ENCODE results near the gene OMA1. TPM values are rescaled to one million over a fixed set of nuclear protein-coding genes. Genes with fewer than 3 reads are reported as not detected.

Gene OMA1
- 10 to 100 TPM; 10.6 to 19.5 TPM for polyA plus RNA-seq

DNA sequence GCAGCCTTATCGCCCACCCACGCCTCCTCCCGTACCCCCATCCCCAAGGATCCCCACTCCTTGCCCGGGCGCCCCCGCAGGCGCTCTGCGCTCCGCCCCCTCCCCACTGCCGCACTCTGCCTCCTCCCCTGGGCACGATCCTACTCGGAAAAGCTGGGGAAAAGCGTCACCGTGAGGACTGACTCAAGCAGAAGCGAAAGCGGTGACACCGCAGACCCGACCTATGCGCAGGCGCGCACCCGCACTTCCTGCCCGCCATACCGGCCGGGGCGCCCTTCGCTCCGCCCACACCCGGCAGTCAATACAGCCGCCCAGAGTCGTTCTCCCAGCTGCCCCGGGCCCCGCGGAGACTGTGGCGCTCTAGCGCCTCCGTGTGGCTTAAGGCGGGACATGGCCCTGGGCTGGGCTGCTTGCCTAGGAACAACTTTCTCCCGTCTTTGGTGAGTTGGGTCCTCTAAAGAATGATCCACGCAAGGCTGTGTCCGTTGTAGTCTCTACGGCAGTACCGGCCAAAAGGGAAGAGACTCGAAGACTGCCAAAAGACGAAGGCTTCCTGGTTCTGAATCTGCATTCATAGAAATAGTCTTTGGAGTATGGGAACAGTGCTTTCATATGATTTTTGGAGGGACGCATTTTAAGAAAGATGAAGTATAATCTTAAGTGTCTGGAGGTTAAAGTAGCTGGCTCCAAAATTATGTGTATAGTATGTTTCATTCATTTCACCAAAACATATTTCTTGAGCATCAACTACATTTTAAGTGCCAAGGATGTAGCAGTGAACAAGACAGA is at the start of gene OMA1:
Gene OMA1, minus strand, starts transcription at position 207 of the 789 bp plus-strand sequence. CDS start 7,432 bp downstream, outside the sequence.
- H3K4me3 ChIP-seq (ENCODE audit: low read depth in 1 of 2, low read length in 2 of 2): peak within 1 kb of the TSS; percentile 68 to 71
- H3K9me3 ChIP-seq (ENCODE audit: control insufficient read depth in 2 of 2, insufficient read depth in 1 of 2, low read depth in 1 of 2, low read length in 1 of 2): no peaks in the 10 kb centered on the region
- no peaks in the 10 kb centered on the region for H3K36me3 ChIP-seq (ENCODE audit: control insufficient read depth in 2 of 2, insufficient read depth in 2 of 2, low read length in 1 of 2)
- WGBS, 2 donors: 1% methylated on average over 37 to 46 of the region's 46 CpGs
- peaks cover 0 to 4% of the 10 kb centered on the region in 2 donors for H3K4me1 ChIP-seq (ENCODE audit: control insufficient read depth in 2 of 2, insufficient read depth in 2 of 2, low read length in 1 of 2)
- no peaks in the 10 kb centered on the region for H3K27me3 ChIP-seq (ENCODE audit: control insufficient read depth in 1 of 2, insufficient read depth in 2 of 2, low read length in 2 of 2)
- H3K27ac ChIP-seq (ENCODE audit: low read depth in 2 of 2, low read length in 1 of 2): peak within 1 kb of the TSS; percentile 98 to 100

GRCh38 chr1:58594546-58594945 is 48.0 kb upstream of the OMA1 start:
- Histone ChIP-seq H3K27me3 (ENCODE audit: control insufficient read depth in 1 of 2, insufficient read depth in 2 of 2, low read length in 2 of 2) (no peaks in the 10 kb centered on the region), H3K4me1 (ENCODE audit: control insufficient read depth in 2 of 2, insufficient read depth in 2 of 2, low read length in 1 of 2) (peaks cover 2 to 6% of the 10 kb centered on the region in 2 donors), H3K9me3 (ENCODE audit: control insufficient read depth in 2 of 2, insufficient read depth in 1 of 2, low read depth in 1 of 2, low read length in 1 of 2) (no peaks in the 10 kb centered on the region), H3K36me3 (ENCODE audit: control insufficient read depth in 2 of 2, insufficient read depth in 2 of 2, low read length in 1 of 2) (no peaks in the 10 kb centered on the region), H3K27ac (ENCODE audit: low read depth in 2 of 2, low read length in 1 of 2) (no peak overlapping the region), H3K4me3 (ENCODE audit: low read depth in 1 of 2, low read length in 2 of 2) (no peak overlapping the region)
- WGBS, 2 donors: 65 to 74% methylated on average over 1 of the region's 1 CpG

- Histone ChIP-seq H3K4me3 (ENCODE audit: low read depth in 1 of 2, low read length in 2 of 2) (no peak overlapping the region), H3K4me1 (ENCODE audit: control insufficient read depth in 2 of 2, insufficient read depth in 2 of 2, low read length in 1 of 2) (peaks cover 2 to 6% of the 10 kb centered on the region in 2 donors), H3K27me3 (ENCODE audit: control insufficient read depth in 1 of 2, insufficient read depth in 2 of 2, low read length in 2 of 2) (no peaks in the 10 kb centered on the region), H3K27ac (ENCODE audit: low read depth in 2 of 2, low read length in 1 of 2) (peak overlapping the region; percentile 82 to 84), H3K36me3 (ENCODE audit: control insufficient read depth in 2 of 2, insufficient read depth in 2 of 2, low read length in 1 of 2) (no peaks in the 10 kb centered on the region), H3K9me3 (ENCODE audit: control insufficient read depth in 2 of 2, insufficient read depth in 1 of 2, low read depth in 1 of 2, low read length in 1 of 2) (no peaks in the 10 kb centered on the region)
- 35 to 47% methylated on average over 5 of the region's 5 CpGs for WGBS, 2 donors
These were observed 46.1 kb upstream of the OMA1 start for GRCh38 chr1:58592522-58593134.

- Histone ChIP-seq H3K36me3 (ENCODE audit: control insufficient read depth in 2 of 2, insufficient read depth in 2 of 2, low read length in 1 of 2) (no peaks in the 10 kb centered on the region), H3K4me1 (ENCODE audit: control insufficient read depth in 2 of 2, insufficient read depth in 2 of 2, low read length in 1 of 2) (peaks cover 2 to 6% of the 10 kb centered on the region in 2 donors), H3K27me3 (ENCODE audit: control insufficient read depth in 1 of 2, insufficient read depth in 2 of 2, low read length in 2 of 2) (no peaks in the 10 kb centered on the region), H3K27ac (ENCODE audit: low read depth in 2 of 2, low read length in 1 of 2) (peak overlapping the region; percentile 46 to 55), H3K9me3 (ENCODE audit: control insufficient read depth in 2 of 2, insufficient read depth in 1 of 2, low read depth in 1 of 2, low read length in 1 of 2) (no peaks in the 10 kb centered on the region), H3K4me3 (ENCODE audit: low read depth in 1 of 2, low read length in 2 of 2) (no peak overlapping the region)
- 88% methylated on average over 1 of the region's 1 CpG for WGBS, 2 donors
These were observed 45.3 kb upstream of the OMA1 start for GRCh38 chr1:58591806-58592205.

DNA sequence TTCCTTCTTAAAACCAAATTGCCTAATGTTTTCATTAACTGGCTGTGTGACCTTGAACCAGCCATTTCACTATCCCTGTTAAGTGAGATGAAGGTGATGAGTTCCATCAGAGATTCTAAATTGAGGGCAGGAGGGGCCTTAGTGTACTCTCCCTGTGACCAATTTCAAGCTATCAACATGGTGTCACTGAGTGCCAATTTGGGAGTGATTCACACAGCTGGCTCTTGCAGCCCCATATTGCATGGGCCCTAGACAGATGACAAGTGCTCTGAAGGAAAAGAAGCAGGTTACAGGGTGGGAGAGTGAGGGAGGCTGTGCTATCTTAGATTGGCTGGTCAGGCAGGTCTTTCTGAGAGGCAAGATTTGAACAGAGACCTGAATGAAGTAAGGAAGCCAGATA is 43.5 kb upstream of the OMA1 start:
- no peaks in the 10 kb centered on the region for H3K36me3 ChIP-seq (ENCODE audit: control insufficient read depth in 2 of 2, insufficient read depth in 2 of 2, low read length in 1 of 2)
- no peaks in the 10 kb centered on the region for H3K27me3 ChIP-seq (ENCODE audit: control insufficient read depth in 1 of 2, insufficient read depth in 2 of 2, low read length in 2 of 2)
- no peak overlapping the region for H3K27ac ChIP-seq (ENCODE audit: low read depth in 2 of 2, low read length in 1 of 2)
- H3K4me3 ChIP-seq (ENCODE audit: low read depth in 1 of 2, low read length in 2 of 2): no peak overlapping the region
- peaks cover 2 to 12% of the 10 kb centered on the region in 2 donors for H3K4me1 ChIP-seq (ENCODE audit: control insufficient read depth in 2 of 2, insufficient read depth in 2 of 2, low read length in 1 of 2)
- no peaks in the 10 kb centered on the region for H3K9me3 ChIP-seq (ENCODE audit: control insufficient read depth in 2 of 2, insufficient read depth in 1 of 2, low read depth in 1 of 2, low read length in 1 of 2)

DNA sequence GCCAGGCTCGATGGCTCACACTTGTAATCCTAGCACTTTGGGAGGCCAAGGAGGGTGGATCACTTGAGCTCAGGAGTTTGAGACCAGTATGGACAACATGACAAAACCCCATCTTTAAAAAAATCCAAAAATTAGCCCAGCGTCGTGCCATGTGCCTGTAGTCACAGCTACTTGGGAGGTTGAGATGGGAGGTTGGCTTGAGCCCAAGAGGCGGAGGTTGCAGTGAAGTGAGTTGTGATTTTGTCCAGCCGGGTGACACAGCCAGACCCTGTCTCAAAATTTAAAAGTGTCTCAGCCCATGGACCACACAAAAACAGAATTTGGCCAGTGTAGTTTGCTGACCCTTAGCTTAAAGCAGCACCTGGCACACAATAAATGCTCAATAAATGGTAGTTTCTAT is 41.9 kb upstream of the OMA1 start:
- Histone ChIP-seq H3K27me3 (ENCODE audit: control insufficient read depth in 1 of 2, insufficient read depth in 2 of 2, low read length in 2 of 2) (no peaks in the 10 kb centered on the region), H3K4me3 (ENCODE audit: low read depth in 1 of 2, low read length in 2 of 2) (no peak overlapping the region), H3K36me3 (ENCODE audit: control insufficient read depth in 2 of 2, insufficient read depth in 2 of 2, low read length in 1 of 2) (no peaks in the 10 kb centered on the region), H3K27ac (ENCODE audit: low read depth in 2 of 2, low read length in 1 of 2) (peak overlapping the region; percentile 48 to 80), H3K9me3 (ENCODE audit: control insufficient read depth in 2 of 2, insufficient read depth in 1 of 2, low read depth in 1 of 2, low read length in 1 of 2) (no peaks in the 10 kb centered on the region), H3K4me1 (ENCODE audit: control insufficient read depth in 2 of 2, insufficient read depth in 2 of 2, low read length in 1 of 2) (peaks cover 3 to 18% of the 10 kb centered on the region in 2 donors)
- 70 to 76% methylated on average over 5 of the region's 5 CpGs for WGBS, 2 donors

DNA sequence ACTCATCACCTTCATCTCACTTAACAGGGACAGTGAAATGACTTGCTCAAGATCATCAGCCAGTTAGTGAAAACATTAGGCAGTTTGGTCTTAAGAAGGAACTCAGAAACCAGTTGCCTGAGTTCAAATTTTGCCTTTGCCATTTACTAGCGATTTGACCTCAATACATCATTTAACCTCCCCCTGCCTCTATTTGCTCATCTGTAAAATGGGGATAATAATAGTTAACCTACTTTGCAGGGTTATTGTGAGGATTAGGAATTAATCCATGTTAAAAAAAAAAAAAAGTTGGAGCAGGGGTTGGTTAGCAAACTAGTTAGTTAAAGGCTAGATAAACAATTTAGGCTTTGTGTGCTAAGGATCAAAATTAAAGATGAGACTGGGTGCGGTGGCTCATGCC is 41.1 kb upstream of the OMA1 start:
- Histone ChIP-seq H3K9me3 (ENCODE audit: control insufficient read depth in 2 of 2, insufficient read depth in 1 of 2, low read depth in 1 of 2, low read length in 1 of 2) (no peaks in the 10 kb centered on the region), H3K36me3 (ENCODE audit: control insufficient read depth in 2 of 2, insufficient read depth in 2 of 2, low read length in 1 of 2) (no peaks in the 10 kb centered on the region), H3K27ac (ENCODE audit: low read depth in 2 of 2, low read length in 1 of 2) (peak overlapping the region in 1 of 2 donors; percentile 26), H3K4me1 (ENCODE audit: control insufficient read depth in 2 of 2, insufficient read depth in 2 of 2, low read length in 1 of 2) (peaks cover 2 to 18% of the 10 kb centered on the region in 2 donors), H3K4me3 (ENCODE audit: low read depth in 1 of 2, low read length in 2 of 2) (no peak overlapping the region), H3K27me3 (ENCODE audit: control insufficient read depth in 1 of 2, insufficient read depth in 2 of 2, low read length in 2 of 2) (no peaks in the 10 kb centered on the region)
- WGBS, 2 donors: 90 to 93% methylated on average over 2 of the region's 2 CpGs

GRCh38 chr1:58586271-58586670 is 39.7 kb upstream of the OMA1 start:
- H3K27me3 ChIP-seq (ENCODE audit: control insufficient read depth in 1 of 2, insufficient read depth in 2 of 2, low read length in 2 of 2): no peaks in the 10 kb centered on the region
- no peak overlapping the region for H3K4me3 ChIP-seq (ENCODE audit: low read depth in 1 of 2, low read length in 2 of 2)
- H3K27ac ChIP-seq (ENCODE audit: low read depth in 2 of 2, low read length in 1 of 2): peak overlapping the region; percentile 76 to 90
- no peaks in the 10 kb centered on the region for H3K9me3 ChIP-seq (ENCODE audit: control insufficient read depth in 2 of 2, insufficient read depth in 1 of 2, low read depth in 1 of 2, low read length in 1 of 2)
- WGBS, 2 donors: 89 to 94% methylated on average over 4 of the region's 4 CpGs
- peaks cover 2 to 11% of the 10 kb centered on the region in 2 donors for H3K4me1 ChIP-seq (ENCODE audit: control insufficient read depth in 2 of 2, insufficient read depth in 2 of 2, low read length in 1 of 2)
- H3K36me3 ChIP-seq (ENCODE audit: control insufficient read depth in 2 of 2, insufficient read depth in 2 of 2, low read length in 1 of 2): no peaks in the 10 kb centered on the region

DNA sequence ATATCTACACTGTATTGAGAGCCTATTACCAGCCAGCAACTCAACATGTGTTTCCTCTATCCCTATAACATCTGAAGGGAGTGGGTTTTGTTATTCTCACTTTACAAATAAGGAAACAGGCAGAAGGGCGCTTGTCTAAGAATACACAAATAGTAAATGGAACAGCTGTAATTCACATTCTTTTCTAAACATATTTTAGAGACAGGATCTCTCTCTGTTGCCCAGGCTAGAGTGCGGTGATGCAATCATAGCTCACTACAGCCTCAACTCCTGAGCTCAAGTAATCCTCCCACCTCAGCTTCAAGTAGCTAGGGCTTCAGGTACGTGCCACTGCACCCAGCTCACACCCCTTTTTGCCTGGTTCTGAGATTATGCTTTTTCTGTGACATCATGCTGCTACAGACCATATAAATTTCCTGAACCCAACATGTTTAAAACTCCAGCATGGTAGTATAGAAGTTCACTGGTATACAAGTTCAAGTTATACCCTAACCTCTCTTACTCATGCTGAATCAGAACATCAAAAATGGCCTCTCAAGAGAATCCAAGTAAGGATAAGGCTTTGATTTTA is 39.1 kb upstream of the OMA1 start:
- no peaks in the 10 kb centered on the region for H3K36me3 ChIP-seq (ENCODE audit: control insufficient read depth in 2 of 2, insufficient read depth in 2 of 2, low read length in 1 of 2)
- no peaks in the 10 kb centered on the region for H3K27me3 ChIP-seq (ENCODE audit: control insufficient read depth in 1 of 2, insufficient read depth in 2 of 2, low read length in 2 of 2)
- no peak overlapping the region for H3K4me3 ChIP-seq (ENCODE audit: low read depth in 1 of 2, low read length in 2 of 2)
- H3K27ac ChIP-seq (ENCODE audit: low read depth in 2 of 2, low read length in 1 of 2): peak overlapping the region; percentile 90 to 96
- peaks cover 2 to 11% of the 10 kb centered on the region in 2 donors for H3K4me1 ChIP-seq (ENCODE audit: control insufficient read depth in 2 of 2, insufficient read depth in 2 of 2, low read length in 1 of 2)
- H3K9me3 ChIP-seq (ENCODE audit: control insufficient read depth in 2 of 2, insufficient read depth in 1 of 2, low read depth in 1 of 2, low read length in 1 of 2): no peaks in the 10 kb centered on the region
- 39 to 52% methylated on average over 3 of the region's 3 CpGs for WGBS, 2 donors
